GM12878 (cell line): ENCODE results near the gene CDK16.
"Not testable (repeated sequence)": the region's sequence is repeated elsewhere in the genome, so short reads cannot be mapped to it uniquely, and the experiment has no call there.

ENCODE experiments used
- ATF3 ChIP-seq: IDR thresholded peaks from 2 replicates; pipeline ENCODE4 v1.6.1; 2011; ENCODE audit warnings: low read depth, mild to moderate bottlenecking, low read length, moderate library complexity, borderline replicate concordance; ENCODE audit errors: extremely low read depth
- CEBPB ChIP-seq, 2 experiments: fragments of 150-350 bp in 1 of 2; IDR thresholded peaks; 2 replicates each; pipeline ENCODE4 v1.6.1; 2012 to 2014; ENCODE audit warnings: low read depth in 2 of 2, low read length in 2 of 2, borderline replicate concordance in 1 of 2, inconsistent platforms in 1 of 2
- CTCF ChIP-seq, 3 experiments: IDR thresholded peaks in 2 of 3; conservative IDR thresholded peaks in 1 of 3; 2 replicates each; pipeline ENCODE4 v1.5.1; 2011; ENCODE audit warnings: low read depth in 3 of 3, low read length in 3 of 3, mild to moderate bottlenecking in 3 of 3, control low read depth in 2 of 3, moderate library complexity in 2 of 3, inconsistent platforms in 1 of 3, mixed read lengths in 1 of 3; ENCODE audit not compliant: control insufficient read depth in 2 of 3, insufficient read depth in 1 of 3; ENCODE audit errors: extremely low read depth in 1 of 3
- NRF1 ChIP-seq: conservative IDR thresholded peaks from 2 replicates; pipeline ENCODE4 v1.6.1; 2011; ENCODE audit warnings: mild to moderate bottlenecking, low read depth, low read length, improper control_type of control experiment
- POLR2AphosphoS5 ChIP-seq: IDR thresholded peaks from 2 replicates; pipeline ENCODE4 v1.6.1; 2011; ENCODE audit warnings: mild to moderate bottlenecking, low read length, inconsistent platforms
- SMAD1 ChIP-seq: fragments of 450-650 bp; IDR thresholded peaks from 2 replicates; pipeline ENCODE4 v1.6.1; 2018; ENCODE audit warnings: mild to moderate bottlenecking, low read depth; ENCODE audit not compliant: partially characterized antibody
- SMAD5 ChIP-seq: IDR thresholded peaks from 2 replicates; pipeline ENCODE4 v1.6.1; 2016; ENCODE audit warnings: antibody characterized with exemption, low read depth
- SMARCA5 ChIP-seq: fragments of 450-650 bp; IDR thresholded peaks from 2 replicates; pipeline ENCODE4 v1.6.1; 2017; ENCODE audit warnings: mild to moderate bottlenecking
- TAF1 ChIP-seq: IDR thresholded peaks from 2 replicates; pipeline ENCODE4 v1.6.1; 2011; ENCODE audit warnings: mild to moderate bottlenecking, low read depth, low read length, borderline replicate concordance
- TF ChIP-seq, protein P1 (sequence below): IDR thresholded peaks from 2 replicates; pipeline ENCODE4 v1.6.1; 2011; ENCODE audit warnings: borderline replicate concordance, low read depth, mild to moderate bottlenecking, moderate library complexity, mixed read lengths, low read length; ENCODE audit not compliant: insufficient read depth; ENCODE audit errors: extremely low read length

DNA sequence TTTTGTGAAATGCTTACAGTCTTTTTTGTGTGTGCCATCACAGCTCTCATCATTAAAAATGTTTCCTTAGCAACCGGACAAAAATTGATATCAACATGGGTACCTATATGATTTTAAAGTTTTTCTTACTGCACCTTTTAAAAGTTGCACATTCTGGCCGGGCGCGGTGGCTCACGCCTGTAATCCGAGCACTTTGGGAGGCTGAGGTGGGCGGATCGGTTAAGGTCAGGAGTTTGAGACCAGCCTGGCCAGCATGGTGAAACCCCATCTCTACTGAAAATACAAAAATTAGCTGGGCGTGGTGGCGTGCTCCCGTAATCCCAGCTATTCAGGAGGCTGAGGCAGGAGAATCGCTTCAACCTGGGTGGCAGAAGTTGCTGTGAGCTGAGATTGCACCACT, 39.1 kb downstream of the CDK16 start:
- TF ChIP-seq CTCF (IDR thresholded peaks at IDR 0.05 in 2 of 3, conservative IDR thresholded peaks at IDR 0.05 in 1 of 3; ENCODE audit: control insufficient read depth in 2 of 3, extremely low read depth in 1 of 3, insufficient read depth in 1 of 3, low read depth in 3 of 3, low read length in 3 of 3); TAF1; ATF3; POLR2AphosphoS5; NRF1; SMAD1; SMARCA5; SMAD5; CEBPB (IDR thresholded peaks at IDR 0.05; ENCODE audit: borderline replicate concordance in 1 of 2, low read depth in 2 of 2, low read length in 2 of 2): not testable (repeated sequence)
- TF ChIP-seq, protein P1, sequence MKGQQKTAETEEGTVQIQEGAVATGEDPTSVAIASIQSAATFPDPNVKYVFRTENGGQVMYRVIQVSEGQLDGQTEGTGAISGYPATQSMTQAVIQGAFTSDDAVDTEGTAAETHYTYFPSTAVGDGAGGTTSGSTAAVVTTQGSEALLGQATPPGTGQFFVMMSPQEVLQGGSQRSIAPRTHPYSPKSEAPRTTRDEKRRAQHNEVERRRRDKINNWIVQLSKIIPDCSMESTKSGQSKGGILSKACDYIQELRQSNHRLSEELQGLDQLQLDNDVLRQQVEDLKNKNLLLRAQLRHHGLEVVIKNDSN, result not testable (repeated sequence)
